ENCODE results near the gene PDLIM1. TPM values are rescaled to one million over a fixed set of nuclear protein-coding genes. Genes with fewer than 3 reads are reported as not detected.

PDLIM1 gene
- total RNA-seq, 1 experiment from 2014 or later, result 115 TPM

DNA sequence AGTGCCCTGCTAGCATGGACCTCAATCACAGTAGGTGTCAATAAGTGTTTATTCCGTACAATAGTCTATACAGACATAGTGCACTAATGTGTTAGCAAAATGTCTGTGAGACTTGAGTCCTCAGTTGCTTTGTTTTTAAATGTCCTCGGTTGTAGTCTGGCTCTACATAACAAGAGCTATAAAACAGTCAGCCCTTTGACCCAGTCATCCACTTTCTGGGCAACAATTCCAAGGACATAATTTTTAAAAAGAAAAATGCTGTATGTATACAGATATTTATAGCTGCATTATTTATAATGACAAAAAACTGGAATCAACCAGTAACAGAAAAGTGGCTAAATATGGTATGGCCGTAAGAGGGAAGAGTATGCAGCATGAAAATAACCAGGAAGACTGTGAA lies 2.8 kb upstream of the PDLIM1 start:
- peaks cover 8% of the 10 kb centered on the region; the same call in 1 of the 2 replicates for H3K79me2 ChIP-seq (ENCODE audit: insufficient read depth, low read length)
- no peak overlapping the region for H2BK15ac ChIP-seq (ENCODE audit: low read depth, low read length)
- peaks cover 54% of the 10 kb centered on the region for H3K27me3 Mint-ChIP-seq (ENCODE audit: low read depth)
- peaks cover 8% of the 10 kb centered on the region; the same call in 1 of the 2 replicates for H3K4me1 ChIP-seq (ENCODE audit: insufficient read depth, low read length)
- no peak overlapping the region for H3K14ac ChIP-seq (ENCODE audit: insufficient read depth, low read length)
- no peak overlapping the region for H3K56ac ChIP-seq (ENCODE audit: insufficient read length, low read depth, low read length)
- TF ChIP-seq, protein P1, sequence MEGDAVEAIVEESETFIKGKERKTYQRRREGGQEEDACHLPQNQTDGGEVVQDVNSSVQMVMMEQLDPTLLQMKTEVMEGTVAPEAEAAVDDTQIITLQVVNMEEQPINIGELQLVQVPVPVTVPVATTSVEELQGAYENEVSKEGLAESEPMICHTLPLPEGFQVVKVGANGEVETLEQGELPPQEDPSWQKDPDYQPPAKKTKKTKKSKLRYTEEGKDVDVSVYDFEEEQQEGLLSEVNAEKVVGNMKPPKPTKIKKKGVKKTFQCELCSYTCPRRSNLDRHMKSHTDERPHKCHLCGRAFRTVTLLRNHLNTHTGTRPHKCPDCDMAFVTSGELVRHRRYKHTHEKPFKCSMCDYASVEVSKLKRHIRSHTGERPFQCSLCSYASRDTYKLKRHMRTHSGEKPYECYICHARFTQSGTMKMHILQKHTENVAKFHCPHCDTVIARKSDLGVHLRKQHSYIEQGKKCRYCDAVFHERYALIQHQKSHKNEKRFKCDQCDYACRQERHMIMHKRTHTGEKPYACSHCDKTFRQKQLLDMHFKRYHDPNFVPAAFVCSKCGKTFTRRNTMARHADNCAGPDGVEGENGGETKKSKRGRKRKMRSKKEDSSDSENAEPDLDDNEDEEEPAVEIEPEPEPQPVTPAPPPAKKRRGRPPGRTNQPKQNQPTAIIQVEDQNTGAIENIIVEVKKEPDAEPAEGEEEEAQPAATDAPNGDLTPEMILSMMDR (conservative IDR thresholded peaks at IDR 0.05), result no peak
- no peak overlapping the region for H4K91ac ChIP-seq (ENCODE audit: insufficient read length, low read depth, low read length)
- no peaks in the 10 kb centered on the region for H3K79me1 ChIP-seq (ENCODE audit: insufficient read depth, low read depth, low read length, poor library complexity, severe bottlenecking)
- no peak overlapping the region for H2AK5ac ChIP-seq (ENCODE audit: insufficient read length, low read length)
- H3K4ac ChIP-seq (ENCODE audit: low read depth, low read length), result no peak overlapping the region
- no CpG with 5 or more reads among the region's 3 CpGs for WGBS (ENCODE audit: extremely low coverage, insufficient read length, low lambda C conversion rate)
- no peak overlapping the region for H3K27ac Mint-ChIP-seq
- no peaks in the 10 kb centered on the region for H4K20me1 ChIP-seq (ENCODE audit: control insufficient read depth, insufficient read depth, insufficient read length)
- no peaks in the 10 kb centered on the region for H3K9me3 Mint-ChIP-seq
- no peak overlapping the region for H2AFZ ChIP-seq (ENCODE audit: low read length)
- no peak overlapping the region for H3K4me2 ChIP-seq (ENCODE audit: insufficient read depth, insufficient read length, low read length)
- no peak overlapping the region for H3K9ac ChIP-seq (ENCODE audit: extremely low read depth, insufficient read length, low read length)
- H2BK120ac ChIP-seq (ENCODE audit: low read depth, low read length, poor library complexity, severe bottlenecking), result no peak overlapping the region
- no peak overlapping the region for H3K4me3 Mint-ChIP-seq
- no peaks in the 10 kb centered on the region for H3K9me3 ChIP-seq (ENCODE audit: control insufficient read depth, low read depth, low read length)
- no peaks in the 10 kb centered on the region for H3K27me3 ChIP-seq (ENCODE audit: insufficient read depth, low read length)
- H3K23ac ChIP-seq (ENCODE audit: insufficient read length, low read depth, low read length), result no peak overlapping the region
- no peak overlapping the region for H3K18ac ChIP-seq (ENCODE audit: insufficient read length, low read depth, low read length)
- H3K4me1 Mint-ChIP-seq, result peaks cover 35 to 41% of the 10 kb centered on the region in 2 experiments
- peaks cover 0 to 4% (median 3%) of the 10 kb centered on the region in 3 experiments; a peak in 4 of 7 replicates for H3K36me3 Mint-ChIP-seq (ENCODE audit: insufficient read depth in 1 of 3, low read depth in 3 of 3)
- H2BK20ac ChIP-seq (ENCODE audit: low read depth, low read length, poor library complexity, severe bottlenecking), result no peak overlapping the region
- no peak overlapping the region for H4K5ac ChIP-seq (ENCODE audit: insufficient read length, low read depth, low read length)
- H3K27ac ChIP-seq (ENCODE audit: insufficient read length, low read depth, low read length), result no peak overlapping the region
- no peak overlapping the region for H4K8ac ChIP-seq (replicated peaks; ENCODE audit: insufficient read length, low read depth, low read length)
- H2BK5ac ChIP-seq (ENCODE audit: insufficient read length, low read length), result no peak overlapping the region
- DNase-seq, result no peak
- no peak overlapping the region for H3T11ph ChIP-seq (ENCODE audit: low read length)
- H3K23me2 ChIP-seq (ENCODE audit: insufficient read length, low read depth, low read length, poor library complexity, severe bottlenecking), result peaks cover 12% of the 10 kb centered on the region
- H2BK12ac ChIP-seq (ENCODE audit: insufficient read length, low read depth, low read length), result no peak overlapping the region
